ENCODE measurements around the gene BCDIN3D.

The BCDIN3D gene

GRCh38 chr12:49842519-49843352, at the start of gene BCDIN3D:
Gene BCDIN3D (minus strand): TSS chr12:49843106. CDS start chr12:49843087, 19 bp downstream.
- Mint-ChIP-seq H3K9me3 (no peaks in the 10 kb centered on the region), H3K4me1 (ENCODE audit: low read depth) (peaks cover 32% of the 10 kb centered on the region), H3K27ac (peak within 1 kb of the TSS; percentile 81), H3K4me3 (peak within 1 kb of the TSS; percentile 93), H3K27me3 (ENCODE audit: low read depth) (no peaks in the 10 kb centered on the region), H3K36me3 (ENCODE audit: low read depth) (peaks cover 7% of the 10 kb centered on the region)

GRCh38 chr12:49892084-49892731, 49.3 kb upstream of the BCDIN3D start:
- no peak overlapping the region for H3K27ac Mint-ChIP-seq
- H3K36me3 Mint-ChIP-seq (ENCODE audit: low read depth), result no peaks in the 10 kb centered on the region
- no peaks in the 10 kb centered on the region for H3K9me3 Mint-ChIP-seq
- H3K27me3 Mint-ChIP-seq (ENCODE audit: low read depth), result peaks cover 9% of the 10 kb centered on the region
- no peak overlapping the region for H3K4me3 Mint-ChIP-seq
- no peaks in the 10 kb centered on the region for H3K4me1 Mint-ChIP-seq (ENCODE audit: low read depth)

GRCh38 chr12:49891476-49891875, 48.6 kb upstream of the BCDIN3D start:
- no peaks in the 10 kb centered on the region for H3K4me1 Mint-ChIP-seq (ENCODE audit: low read depth)
- H3K27me3 Mint-ChIP-seq (ENCODE audit: low read depth), result peaks cover 9% of the 10 kb centered on the region
- H3K27ac Mint-ChIP-seq, result no peak overlapping the region
- no peak overlapping the region for H3K4me3 Mint-ChIP-seq
- H3K36me3 Mint-ChIP-seq (ENCODE audit: low read depth), result no peaks in the 10 kb centered on the region
- H3K9me3 Mint-ChIP-seq, result no peaks in the 10 kb centered on the region

- Mint-ChIP-seq H3K27ac (no peak overlapping the region), H3K4me1 (ENCODE audit: low read depth) (no peaks in the 10 kb centered on the region), H3K27me3 (ENCODE audit: low read depth) (peaks cover 9% of the 10 kb centered on the region), H3K4me3 (no peak overlapping the region), H3K9me3 (no peaks in the 10 kb centered on the region), H3K36me3 (ENCODE audit: low read depth) (no peaks in the 10 kb centered on the region)
Measured at GRCh38 chr12:49891012-49891411, 48.1 kb upstream of the BCDIN3D start.

GRCh38 chr12:49890096-49890461, 47.2 kb upstream of the BCDIN3D start:
- Mint-ChIP-seq H3K4me1 (ENCODE audit: low read depth) (no peaks in the 10 kb centered on the region), H3K27ac (no peak overlapping the region), H3K4me3 (no peak overlapping the region), H3K36me3 (ENCODE audit: low read depth) (no peaks in the 10 kb centered on the region), H3K9me3 (no peaks in the 10 kb centered on the region), H3K27me3 (ENCODE audit: low read depth) (peaks cover 9% of the 10 kb centered on the region)

- H3K27ac Mint-ChIP-seq, result no peak overlapping the region
- H3K9me3 Mint-ChIP-seq, result no peaks in the 10 kb centered on the region
- peaks cover 9% of the 10 kb centered on the region for H3K27me3 Mint-ChIP-seq (ENCODE audit: low read depth)
- no peak overlapping the region for H3K4me3 Mint-ChIP-seq
- no peaks in the 10 kb centered on the region for H3K36me3 Mint-ChIP-seq (ENCODE audit: low read depth)
- H3K4me1 Mint-ChIP-seq (ENCODE audit: low read depth), result no peaks in the 10 kb centered on the region
Measured at GRCh38 chr12:49889361-49890095, 46.6 kb upstream of the BCDIN3D start.

GRCh38 chr12:49888461-49889151, 45.7 kb upstream of the BCDIN3D start:
- Mint-ChIP-seq H3K9me3 (no peaks in the 10 kb centered on the region), H3K27me3 (ENCODE audit: low read depth) (peaks cover 10% of the 10 kb centered on the region), H3K4me3 (no peak overlapping the region), H3K27ac (no peak overlapping the region), H3K4me1 (ENCODE audit: low read depth) (no peaks in the 10 kb centered on the region), H3K36me3 (ENCODE audit: low read depth) (no peaks in the 10 kb centered on the region)

GRCh38 chr12:49887536-49888401, 44.9 kb upstream of the BCDIN3D start:
- no peaks in the 10 kb centered on the region for H3K9me3 Mint-ChIP-seq
- H3K4me3 Mint-ChIP-seq, result no peak overlapping the region
- H3K27ac Mint-ChIP-seq, result no peak overlapping the region
- peaks cover 13% of the 10 kb centered on the region for H3K27me3 Mint-ChIP-seq (ENCODE audit: low read depth)
- H3K36me3 Mint-ChIP-seq (ENCODE audit: low read depth), result no peaks in the 10 kb centered on the region
- H3K4me1 Mint-ChIP-seq (ENCODE audit: low read depth), result no peaks in the 10 kb centered on the region

GRCh38 chr12:49887091-49887490, 44.2 kb upstream of the BCDIN3D start:
- Mint-ChIP-seq H3K9me3 (no peaks in the 10 kb centered on the region), H3K27ac (no peak overlapping the region), H3K4me3 (no peak overlapping the region), H3K36me3 (ENCODE audit: low read depth) (no peaks in the 10 kb centered on the region), H3K4me1 (ENCODE audit: low read depth) (no peaks in the 10 kb centered on the region), H3K27me3 (ENCODE audit: low read depth) (peaks cover 9% of the 10 kb centered on the region)

- Mint-ChIP-seq H3K36me3 (ENCODE audit: low read depth) (no peaks in the 10 kb centered on the region), H3K4me1 (ENCODE audit: low read depth) (no peaks in the 10 kb centered on the region), H3K4me3 (no peak overlapping the region), H3K9me3 (no peaks in the 10 kb centered on the region), H3K27ac (no peak overlapping the region), H3K27me3 (ENCODE audit: low read depth) (peaks cover 7% of the 10 kb centered on the region)
Measured at GRCh38 chr12:49885663-49886461, 43.0 kb upstream of the BCDIN3D start.

GRCh38 chr12:49885118-49885517, 42.2 kb upstream of the BCDIN3D start:
- H3K27ac Mint-ChIP-seq, result no peak overlapping the region
- peaks cover 7% of the 10 kb centered on the region for H3K27me3 Mint-ChIP-seq (ENCODE audit: low read depth)
- no peaks in the 10 kb centered on the region for H3K4me1 Mint-ChIP-seq (ENCODE audit: low read depth)
- H3K9me3 Mint-ChIP-seq, result peaks cover 6% of the 10 kb centered on the region
- no peak overlapping the region for H3K4me3 Mint-ChIP-seq
- no peaks in the 10 kb centered on the region for H3K36me3 Mint-ChIP-seq (ENCODE audit: low read depth)

- Mint-ChIP-seq H3K4me1 (ENCODE audit: low read depth) (no peaks in the 10 kb centered on the region), H3K9me3 (peaks cover 28% of the 10 kb centered on the region), H3K4me3 (no peak overlapping the region), H3K27ac (no peak overlapping the region), H3K36me3 (ENCODE audit: low read depth) (no peaks in the 10 kb centered on the region), H3K27me3 (ENCODE audit: low read depth) (peaks cover 7% of the 10 kb centered on the region)
Measured at GRCh38 chr12:49882851-49883464, 40.1 kb upstream of the BCDIN3D start.

Measured in T-helper 1 cell treated with Interleukin-12 subunit alpha and Interleukin-12 subunit beta and Interleukin-4 antibody, amounts not matched to agents 30 μg/mL and 1 μg/mL, for 36 hours (primary cell).